Fibroblast of lung (primary cell): ENCODE results near the gene PPFIA4. TPM values are rescaled to one million over a fixed set of nuclear protein-coding genes. Genes with fewer than 3 reads are reported as not detected.

Source experiments
- DNase-seq, 2 donors: peaks; one replicate each; pipeline versions ENCODE4 v3.0.0 to v3.0.0-alpha.2; 2010; ENCODE audit warnings: low read depth in 2 of 2
- H2AFZ ChIP-seq: 2 replicates; pipeline ENCODE4 v1.5.1; 2012; ENCODE audit warnings: low read length, control low read depth, inconsistent platforms
- H3K27ac ChIP-seq: 2 replicates; pipeline ENCODE4 v1.5.1; 2011; ENCODE audit warnings: low read length, control low read depth; ENCODE audit not compliant: insufficient read depth
- H3K27me3 ChIP-seq: 2 replicates; pipeline ENCODE4 v1.5.1; 2011; ENCODE audit warnings: mild to moderate bottlenecking, low read length; ENCODE audit not compliant: control insufficient read depth, insufficient read depth
- H3K36me3 ChIP-seq: 2 replicates; pipeline ENCODE4 v1.5.1; 2011; ENCODE audit warnings: low read length; ENCODE audit not compliant: control insufficient read depth, insufficient read depth
- H3K4me1 ChIP-seq: 2 replicates; pipeline ENCODE4 v1.5.1; 2011; ENCODE audit warnings: low read length; ENCODE audit not compliant: control insufficient read depth, insufficient read depth; ENCODE audit errors: extremely low read depth
- H3K4me2 ChIP-seq: 2 replicates; pipeline ENCODE4 v1.5.1; 2011; ENCODE audit warnings: low read length, control low read depth; ENCODE audit not compliant: insufficient read depth; ENCODE audit errors: extremely low read depth
- H3K4me3 ChIP-seq, 4 experiments: fragments of 200-600 bp in 1 of 4; sonication (generic) in 1 of 4; replicated peaks in 1 of 4; 2 replicates each; pipeline ENCODE4 v1.5.1; 2011 to 2016; ENCODE audit warnings: low read length in 4 of 4, low read depth in 3 of 4, mild to moderate bottlenecking in 3 of 4, control low read depth in 2 of 4, inconsistent platforms in 1 of 4, mixed read lengths in 1 of 4; ENCODE audit not compliant: insufficient read depth in 1 of 4; ENCODE audit errors: control extremely low read depth in 1 of 4
- H3K79me2 ChIP-seq: 2 replicates; pipeline ENCODE4 v1.5.1; 2012; ENCODE audit warnings: mild to moderate bottlenecking, low read length, inconsistent platforms; ENCODE audit not compliant: control insufficient read depth, insufficient read depth
- H3K9ac ChIP-seq: 2 replicates; pipeline ENCODE4 v1.5.1; 2011; ENCODE audit warnings: mild to moderate bottlenecking, low read length, control low read depth; ENCODE audit not compliant: insufficient read depth
- H3K9me3 ChIP-seq: 2 replicates; pipeline ENCODE4 v1.5.1; 2012; ENCODE audit warnings: low read depth, low read length; ENCODE audit not compliant: control insufficient read depth, insufficient read depth
- H4K20me1 ChIP-seq: 2 replicates; pipeline ENCODE4 v1.5.1; 2011; ENCODE audit warnings: low read length; ENCODE audit not compliant: control insufficient read depth, insufficient read depth; ENCODE audit errors: extremely low read depth
- CTCF ChIP-seq, 2 donors: IDR thresholded peaks in 1 of 2; conservative IDR thresholded peaks in 1 of 2; 1 replicate in 1 of 2; 2 replicates in 1 of 2; pipeline ENCODE4 v1.5.1; 2011 to 2012; ENCODE audit warnings: low read length in 2 of 2, control low read depth in 1 of 2, inconsistent platforms in 1 of 2, low read depth in 1 of 2, mild to moderate bottlenecking in 1 of 2
- EZH2 ChIP-seq: IDR thresholded peaks from 2 replicates; pipeline ENCODE4 v1.5.1; 2012; ENCODE audit warnings: low read length, control low read depth, mild to moderate bottlenecking; ENCODE audit errors: missing control alignments
- polyA plus RNA-seq, 2 donors: library from polyadenylated mRNA; depleted of rRNA in 1 of 2; stranded (reverse) in 1 of 2; unstranded in 1 of 2; fragments of >200 nt; gene quantifications; 2 replicates each; pipeline ENCODE4 v1.2.1, GENCODE V29; 2011 to 2012; ENCODE audit warnings: missing spikeins in 1 of 2
- total RNA-seq: library from RNA; depleted of rRNA; stranded (reverse); fragments of >200 nt; gene quantifications from 2 replicates; pipeline ENCODE4 v1.2.1, GENCODE V29; 2014

Gene PPFIA4
- total and polyA plus RNA-seq, 2 donors (not counting 1 experiment from before 2014, with no cell fraction given) = 3.2 to 4.3 TPM

- no peak for DNase-seq
- Histone ChIP-seq H3K4me2 (no peak overlapping the region), H4K20me1 (no peaks in the 10 kb centered on the region), H3K4me3 (no peak overlapping the region), H3K79me2 (no peaks in the 10 kb centered on the region), H3K4me1 (no peaks in the 10 kb centered on the region), H3K27me3 (peaks cover 23% of the 10 kb centered on the region), H3K27ac (no peak overlapping the region), H2AFZ (no peak overlapping the region), H3K9ac (no peak overlapping the region), H3K36me3 (no peaks in the 10 kb centered on the region), H3K9me3 (no peaks in the 10 kb centered on the region)
- no peak for TF ChIP-seq EZH2
- no peak for TF ChIP-seq CTCF (conservative IDR thresholded peaks at IDR 0.05 in 1 of 2, IDR thresholded peaks at IDR 0.05 in 1 of 2; ENCODE audit: low read depth in 1 of 2, low read length in 2 of 2)
Observed at GRCh38 chr1:203086992-203087763, 60.9 kb downstream of the PPFIA4 start.

GRCh38 chr1:203088441-203088840 is 62.1 kb downstream of the PPFIA4 start:
- no peak overlapping the region for H3K9ac ChIP-seq
- no peaks in the 10 kb centered on the region for H3K36me3 ChIP-seq
- no peak overlapping the region for H3K27ac ChIP-seq
- no peaks in the 10 kb centered on the region for H3K4me1 ChIP-seq
- H3K4me3 ChIP-seq = no peak overlapping the region
- peaks cover 17% of the 10 kb centered on the region for H3K27me3 ChIP-seq
- no peak for DNase-seq
- H2AFZ ChIP-seq = no peak overlapping the region
- TF ChIP-seq EZH2 (no peak), CTCF (conservative IDR thresholded peaks at IDR 0.05 in 1 of 2, IDR thresholded peaks at IDR 0.05 in 1 of 2; ENCODE audit: low read depth in 1 of 2, low read length in 2 of 2) (no peak)
- no peaks in the 10 kb centered on the region for H3K9me3 ChIP-seq
- no peaks in the 10 kb centered on the region for H3K79me2 ChIP-seq
- no peaks in the 10 kb centered on the region for H4K20me1 ChIP-seq
- no peak overlapping the region for H3K4me2 ChIP-seq

- Histone ChIP-seq H3K36me3 (no peaks in the 10 kb centered on the region), H3K9ac (no peak overlapping the region), H3K4me3 (no peak overlapping the region), H3K4me1 (no peaks in the 10 kb centered on the region), H3K4me2 (no peak overlapping the region), H2AFZ (no peak overlapping the region), H3K9me3 (no peaks in the 10 kb centered on the region), H3K27me3 (peaks cover 17% of the 10 kb centered on the region), H3K27ac (no peak overlapping the region), H4K20me1 (no peaks in the 10 kb centered on the region), H3K79me2 (no peaks in the 10 kb centered on the region)
- DNase-seq = no peak
- TF ChIP-seq CTCF (conservative IDR thresholded peaks at IDR 0.05 in 1 of 2, IDR thresholded peaks at IDR 0.05 in 1 of 2; ENCODE audit: low read depth in 1 of 2, low read length in 2 of 2) (no peak), EZH2 (no peak)
Observed at GRCh38 chr1:203089001-203089650, 62.8 kb downstream of the PPFIA4 start.
